Measurements from ENCODE around the gene ITGB1BP1.

- TF ChIP-seq EZH2 (IDR thresholded peaks at IDR 0.05) = no peak
- TF ChIP-seq POLR2AphosphoS5 (IDR thresholded peaks at IDR 0.05; ENCODE audit: borderline replicate concordance, low read depth, low read length) = no peak
- no peak for TF ChIP-seq FOXP2 (optimal IDR thresholded peaks at IDR 0.05; ENCODE audit: control extremely low read depth, extremely low read length, insufficient read depth)
These were observed 11.2 kb upstream of the ITGB1BP1 start for GRCh38 chr2:9434489-9434888.
